GM12878 (cell line): ENCODE data around the gene CIDEA. TPM values are rescaled to one million over a fixed set of nuclear protein-coding genes. Genes with fewer than 3 reads are reported as not detected.

Experiments used
- ATAC-seq: fragments of 200-7000 bp; cut with Tn5 transposase; 3 replicates; pipeline ENCODE4 v1.9.1; 2020; ENCODE audit warnings: mild to moderate bottlenecking, moderate library complexity
- BruUV-seq: library from RNA; stranded (reverse); fragments of 400-500 nt; replicated peaks from 2 replicates; lab custom pipeline; 2021; lab: Mats Ljungman, UMichigan
- CTCF ChIA-PET: fragments of 300-600 bp; sonication (Branson Sonifier 250); formaldehyde crosslinking; extraction: SDS; loops from one replicate; lab custom pipeline; 2021; ENCODE audit warnings: inconsistent platforms; lab: Yijun Ruan, JAX
- POLR2A ChIA-PET: fragments of 350-600 bp; formaldehyde crosslinking; extraction: SDS; loops from one replicate; lab custom pipeline; 2021; ENCODE audit warnings: inconsistent platforms; lab: Charles Lee
- RAD21 ChIA-PET: fragments of 300-600 bp; sonication (Branson Sonifier 250); formaldehyde crosslinking; loops from one replicate; lab custom pipeline; 2023; ENCODE audit warnings: antibody characterized with exemption; ENCODE audit not compliant: unreplicated experiment; lab: Charles Lee
- SMC1A ChIA-PET: fragments of 300-600 bp; sonication (Branson Sonifier 250); formaldehyde crosslinking; loops from one replicate; lab custom pipeline; 2023; ENCODE audit not compliant: unreplicated experiment, uncharacterized antibody; lab: Charles Lee
- DNase-seq: peaks from one replicate; pipeline ENCODE4 v3.0.0-alpha.2; 2011; ENCODE audit warnings: low read depth, low spot score
- FAIRE-seq: peaks from 3 replicates; lab custom pipeline; 2011; peaks lifted over from hg19 to GRCh38; lab: Jason Lieb, UNC
- H2AFZ ChIP-seq: 2 replicates; pipeline ENCODE4 v1.6.0; 2011; ENCODE audit warnings: low read depth, low read length, control low read depth; ENCODE audit not compliant: control insufficient read depth
- H3K27ac ChIP-seq: 2 replicates; pipeline ENCODE4 v1.5.1; 2011; ENCODE audit warnings: control low read depth; ENCODE audit not compliant: control insufficient read depth, insufficient read depth
- H3K27me3 ChIP-seq, 2 experiments: replicated peaks in 1 of 2; 2 replicates each; pipeline versions ENCODE4 v1.6.0 to v1.6.1; 2011; ENCODE audit warnings: low read length in 1 of 2; ENCODE audit not compliant: control insufficient read depth in 2 of 2, insufficient read depth in 2 of 2
- H3K36me3 ChIP-seq, 2 experiments: 2 replicates each; pipeline ENCODE4 v1.5.1; 2011; ENCODE audit warnings: low read length in 1 of 2; ENCODE audit not compliant: control insufficient read depth in 2 of 2, insufficient read depth in 2 of 2
- H3K4me1 ChIP-seq: 2 replicates; pipeline ENCODE4 v1.6.1; 2011; ENCODE audit warnings: mild to moderate bottlenecking, low read length, moderate library complexity, mixed read lengths; ENCODE audit not compliant: control insufficient read depth, insufficient read depth
- H3K4me2 ChIP-seq: 2 replicates; pipeline ENCODE4 v1.6.0; 2011; ENCODE audit warnings: control low read depth; ENCODE audit not compliant: control insufficient read depth, insufficient read depth
- H3K4me3 ChIP-seq: fragments of 200-600 bp; sonication (generic); 2 replicates; pipeline ENCODE4 v1.5.1; 2016
- H3K79me2 ChIP-seq: 2 replicates; pipeline ENCODE4 v1.6.0; 2011; ENCODE audit warnings: low read length; ENCODE audit not compliant: control insufficient read depth, insufficient read depth
- H3K9ac ChIP-seq: 2 replicates; pipeline ENCODE4 v1.8.0; 2011; ENCODE audit warnings: low read length, control low read depth, mixed read lengths; ENCODE audit not compliant: control insufficient read depth, insufficient read depth
- H3K9me3 ChIP-seq: replicated peaks from 3 replicates; pipeline ENCODE4 v1.5.1; 2011; ENCODE audit warnings: mild to moderate bottlenecking, low read length; ENCODE audit not compliant: control insufficient read depth, insufficient read depth
- H4K20me1 ChIP-seq: 2 replicates; pipeline ENCODE4 v1.6.0; 2011; ENCODE audit not compliant: control insufficient read depth, insufficient read depth
- BRCA1 ChIP-seq: IDR thresholded peaks from 2 replicates; pipeline ENCODE4 v1.6.1; 2011; ENCODE audit warnings: low read depth, low read length, improper control_type of control experiment
- ESRRA ChIP-seq: IDR thresholded peaks from 2 replicates; pipeline ENCODE4 v1.6.1; 2012; ENCODE audit warnings: mild to moderate bottlenecking, low read length, improper control_type of control experiment
- MEF2B ChIP-seq: fragments of 450-650 bp; IDR thresholded peaks from 2 replicates; pipeline ENCODE4 v1.6.1; 2018; ENCODE audit warnings: mild to moderate bottlenecking, moderate library complexity; ENCODE audit not compliant: partially characterized antibody, poor library complexity, severe bottlenecking
- NFYB ChIP-seq: IDR thresholded peaks from 2 replicates; pipeline ENCODE4 v1.6.1; 2011; ENCODE audit warnings: low read depth, mild to moderate bottlenecking, low read length, improper control_type of control experiment, moderate library complexity; ENCODE audit not compliant: insufficient read depth
- POLR2AphosphoS2 ChIP-seq: IDR thresholded peaks from 2 replicates; pipeline ENCODE4 v1.6.1; 2011; ENCODE audit warnings: low read depth, mild to moderate bottlenecking, low read length, improper control_type of control experiment, moderate library complexity
- RB1 ChIP-seq: fragments of 450-650 bp; formaldehyde crosslinking; IDR thresholded peaks from 2 replicates; pipeline ENCODE4 v1.6.1; 2017; ENCODE audit warnings: mild to moderate bottlenecking, borderline replicate concordance
- SREBF1 ChIP-seq: IDR thresholded peaks from 2 replicates; pipeline ENCODE4 v1.6.1; 2012; ENCODE audit warnings: mild to moderate bottlenecking, low read length
- WGBS: methylation state at CpG from one replicate; pipeline ENCODE4 v1.1.6; 2016; ENCODE audit warnings: low lambda C conversion rate; ENCODE audit not compliant: insufficient replicate concordance, insufficient coverage; ENCODE audit errors: missing lambda C conversion rate; 5-methylcytosine and 5-hydroxymethylcytosine counted together
- in situ Hi-C: fragments of 300-500 bp; cut with MboI; formaldehyde crosslinking; loops from 9 replicates; pipeline ENCODE4 v1.14.3; 2018; ENCODE audit warnings: mixed read lengths
- intact Hi-C: fragments of 100-400 bp; cut with micrococcal nuclease; formaldehyde crosslinking; loops from one replicate; pipeline ENCODE4 v1.14.2; 2022; ENCODE audit not compliant: unreplicated experiment
- polyA plus RNA-seq, 11 experiments: library from polyadenylated mRNA; depleted of rRNA in 4 of 11; unstranded in 6 of 11; stranded (reverse) in 5 of 11; fragments of >200 nt; fragmentation: Nextera tagmentation in 4 of 11; fragmentation: Illumina TruSeq in 1 of 11; extraction: Ambion mirVana in 4 of 11; extraction: Trizol in 1 of 11; gene quantifications; 1 replicate in 1 of 11; 2 replicates in 10 of 11; pipeline versions ENCODE4 v1.2.1 to v1.2.3, GENCODE V29; 2011 to 2016; ENCODE audit warnings: inconsistent platforms in 2 of 11, missing spikeins in 2 of 11, low read depth in 1 of 11
- total RNA-seq, 4 experiments: library from RNA; depleted of rRNA in 3 of 4; stranded (reverse); fragments of >200 nt in 3 of 4; fragmentation: Illumina TruSeq in 1 of 4; extraction: Trizol in 1 of 4; gene quantifications; 2 replicates each; pipeline versions ENCODE4 v1.2.1 to v1.2.3, GENCODE V29; 2013 to 2021
- TF ChIP-seq, protein P1 (sequence below): IDR thresholded peaks from 2 replicates; pipeline ENCODE4 v1.6.1; 2011; ENCODE audit warnings: borderline replicate concordance, low read depth, mild to moderate bottlenecking, moderate library complexity, mixed read lengths, low read length; ENCODE audit not compliant: insufficient read depth; ENCODE audit errors: extremely low read length
- TF ChIP-seq, protein P2 (sequence below): fragments of 450-650 bp; IDR thresholded peaks from 2 replicates; pipeline ENCODE4 v1.6.1; 2017; ENCODE audit warnings: mild to moderate bottlenecking, low read depth, inconsistent platforms; ENCODE audit not compliant: poor library complexity, severe bottlenecking

The CIDEA gene
- total and polyA plus RNA-seq, 10 of the 15 experiments (the other 5 are each of a cell fraction or from before 2014, with no cell fraction given): not detected

DNA sequence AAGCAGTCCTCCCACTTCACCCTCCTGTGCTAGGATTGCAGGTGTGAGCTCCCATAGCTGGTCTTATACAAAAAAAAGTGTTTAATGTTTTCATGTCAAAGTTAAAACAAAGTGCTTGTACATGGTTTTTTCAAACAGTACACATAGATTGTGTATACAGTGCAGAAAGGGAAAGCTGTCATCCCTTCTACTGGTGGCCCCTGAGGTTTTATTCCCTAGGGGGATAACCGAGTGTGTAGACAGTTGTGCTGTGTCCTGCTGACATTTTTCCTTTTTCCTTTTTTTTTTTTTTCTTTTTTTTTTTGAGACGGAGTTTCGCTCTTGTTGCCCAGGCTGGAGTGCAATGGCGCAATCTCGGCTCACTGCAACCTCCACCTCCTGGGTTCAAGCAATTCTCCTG, 64.7 kb downstream of the CIDEA start:
- H3K9ac ChIP-seq: no peak overlapping the region
- peaks cover 31% of the 10 kb centered on the region for H3K4me1 ChIP-seq
- H4K20me1 ChIP-seq: no peaks in the 10 kb centered on the region
- CTCF ChIA-PET: interaction anchor here (4.5 kb wide), 1 partner anchor 11 kb away, joined by 50 read pairs; no protein-coding TSS in a partner anchor
- POLR2A ChIA-PET: no interaction called here
- ATAC-seq (no peak), DNase-seq (no peak), FAIRE-seq (no peak)
- H3K4me2 ChIP-seq: no peak overlapping the region
- H3K9me3 ChIP-seq: no peaks in the 10 kb centered on the region
- BruUV-seq: no TSS peak
- H2AFZ ChIP-seq: no peak overlapping the region
- no peaks in the 10 kb centered on the region for H3K27me3 ChIP-seq
- 50% methylated on average over 2 of the region's 5 CpGs for WGBS
- H3K36me3 ChIP-seq: peaks cover 0 to 3% of the 10 kb centered on the region in 2 experiments; a peak in 2 of 4 replicates
- no peaks in the 10 kb centered on the region; the same call in 1 of the 2 replicates for H3K79me2 ChIP-seq
- SMC1A ChIA-PET: interaction anchor here (0.8 to 3.0 kb wide), 5 partner anchors 10 to 268 kb away, joined by 3 to 10 read pairs (median 4); no protein-coding TSS in a partner anchor
- H3K27ac ChIP-seq: no peak overlapping the region
- TF ChIP-seq POLR2AphosphoS2: no peak
- TF ChIP-seq NFYB: no peak
- TF ChIP-seq MEF2B: peak; percentile 63
- TF ChIP-seq BRCA1: no peak
- no peak for TF ChIP-seq SREBF1
- no peak for TF ChIP-seq ESRRA
- TF ChIP-seq, protein P1, sequence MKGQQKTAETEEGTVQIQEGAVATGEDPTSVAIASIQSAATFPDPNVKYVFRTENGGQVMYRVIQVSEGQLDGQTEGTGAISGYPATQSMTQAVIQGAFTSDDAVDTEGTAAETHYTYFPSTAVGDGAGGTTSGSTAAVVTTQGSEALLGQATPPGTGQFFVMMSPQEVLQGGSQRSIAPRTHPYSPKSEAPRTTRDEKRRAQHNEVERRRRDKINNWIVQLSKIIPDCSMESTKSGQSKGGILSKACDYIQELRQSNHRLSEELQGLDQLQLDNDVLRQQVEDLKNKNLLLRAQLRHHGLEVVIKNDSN: no peak
- TF ChIP-seq, protein P2, sequence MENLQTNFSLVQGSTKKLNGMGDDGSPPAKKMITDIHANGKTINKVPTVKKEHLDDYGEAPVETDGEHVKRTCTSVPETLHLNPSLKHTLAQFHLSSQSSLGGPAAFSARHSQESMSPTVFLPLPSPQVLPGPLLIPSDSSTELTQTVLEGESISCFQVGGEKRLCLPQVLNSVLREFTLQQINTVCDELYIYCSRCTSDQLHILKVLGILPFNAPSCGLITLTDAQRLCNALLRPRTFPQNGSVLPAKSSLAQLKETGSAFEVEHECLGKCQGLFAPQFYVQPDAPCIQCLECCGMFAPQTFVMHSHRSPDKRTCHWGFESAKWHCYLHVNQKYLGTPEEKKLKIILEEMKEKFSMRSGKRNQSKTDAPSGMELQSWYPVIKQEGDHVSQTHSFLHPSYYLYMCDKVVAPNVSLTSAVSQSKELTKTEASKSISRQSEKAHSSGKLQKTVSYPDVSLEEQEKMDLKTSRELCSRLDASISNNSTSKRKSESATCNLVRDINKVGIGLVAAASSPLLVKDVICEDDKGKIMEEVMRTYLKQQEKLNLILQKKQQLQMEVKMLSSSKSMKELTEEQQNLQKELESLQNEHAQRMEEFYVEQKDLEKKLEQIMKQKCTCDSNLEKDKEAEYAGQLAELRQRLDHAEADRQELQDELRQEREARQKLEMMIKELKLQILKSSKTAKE: no peak
- no peak for TF ChIP-seq RB1
- no peak overlapping the region for H3K4me3 ChIP-seq
- in situ Hi-C loops: no loop called here
- intact Hi-C loops: no loop called here
- RAD21 ChIA-PET: interaction anchor here (0.7 to 1.4 kb wide), 2 partner anchors 9 to 545 kb away, joined by 4 to 5 read pairs; no protein-coding TSS in a partner anchor
